Brain pericyte (primary cell): Measurements from ENCODE around the gene C22orf15.
"Not testable (repeated sequence)": the region's sequence is repeated elsewhere in the genome, so short reads cannot be mapped to it uniquely, and the experiment has no call there.

ENCODE experiments used
- DNase-seq: peaks from one replicate; pipeline ENCODE4 v3.0.0-alpha.2; 2012; ENCODE audit warnings: low read depth, low spot score

C22orf15 gene

DNA sequence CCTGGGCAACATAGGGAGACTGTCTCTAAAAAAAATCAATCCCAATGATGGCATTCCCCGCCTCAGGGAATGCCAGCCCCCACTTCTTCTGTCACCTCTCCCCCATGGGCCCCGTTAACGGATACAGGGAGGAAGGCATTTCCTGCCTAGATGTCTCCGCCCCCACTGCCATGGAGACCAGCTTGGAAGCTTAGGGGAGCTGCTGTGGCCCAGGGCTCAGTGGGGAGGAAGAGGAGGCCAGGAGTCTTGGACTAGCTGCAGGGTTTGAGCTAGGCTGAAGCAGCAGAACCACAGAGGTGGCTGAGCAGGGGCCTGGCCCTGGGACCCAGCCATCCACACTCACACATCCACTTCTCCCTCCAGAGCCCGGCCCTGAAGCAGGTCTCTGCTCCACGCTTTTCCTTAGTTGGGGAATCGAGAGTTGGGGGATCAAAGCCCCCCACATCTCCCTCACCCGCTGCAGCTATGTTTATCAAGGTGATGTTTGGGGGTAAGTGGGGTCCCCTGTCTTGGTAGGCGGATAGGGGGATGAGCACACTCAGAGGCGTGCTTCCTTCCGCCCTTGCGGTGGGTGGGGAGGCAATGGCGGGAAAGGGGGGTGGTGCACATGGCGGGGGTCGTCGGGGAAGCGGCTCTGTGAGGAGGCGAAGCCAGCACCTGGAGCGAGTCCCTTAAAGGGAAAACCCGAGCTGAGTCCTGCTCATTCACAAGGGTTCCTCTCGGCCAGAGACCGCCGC is at the start of gene C22orf15:
TSS of gene C22orf15 (plus strand) at position 149 of the 737 bp plus-strand sequence. CDS start at position 466, 317 bp downstream.
- no peak for DNase-seq

GRCh38 chr22:23713696-23714595 is 48.8 kb upstream of the C22orf15 start:
- DNase-seq = no peak

DNA sequence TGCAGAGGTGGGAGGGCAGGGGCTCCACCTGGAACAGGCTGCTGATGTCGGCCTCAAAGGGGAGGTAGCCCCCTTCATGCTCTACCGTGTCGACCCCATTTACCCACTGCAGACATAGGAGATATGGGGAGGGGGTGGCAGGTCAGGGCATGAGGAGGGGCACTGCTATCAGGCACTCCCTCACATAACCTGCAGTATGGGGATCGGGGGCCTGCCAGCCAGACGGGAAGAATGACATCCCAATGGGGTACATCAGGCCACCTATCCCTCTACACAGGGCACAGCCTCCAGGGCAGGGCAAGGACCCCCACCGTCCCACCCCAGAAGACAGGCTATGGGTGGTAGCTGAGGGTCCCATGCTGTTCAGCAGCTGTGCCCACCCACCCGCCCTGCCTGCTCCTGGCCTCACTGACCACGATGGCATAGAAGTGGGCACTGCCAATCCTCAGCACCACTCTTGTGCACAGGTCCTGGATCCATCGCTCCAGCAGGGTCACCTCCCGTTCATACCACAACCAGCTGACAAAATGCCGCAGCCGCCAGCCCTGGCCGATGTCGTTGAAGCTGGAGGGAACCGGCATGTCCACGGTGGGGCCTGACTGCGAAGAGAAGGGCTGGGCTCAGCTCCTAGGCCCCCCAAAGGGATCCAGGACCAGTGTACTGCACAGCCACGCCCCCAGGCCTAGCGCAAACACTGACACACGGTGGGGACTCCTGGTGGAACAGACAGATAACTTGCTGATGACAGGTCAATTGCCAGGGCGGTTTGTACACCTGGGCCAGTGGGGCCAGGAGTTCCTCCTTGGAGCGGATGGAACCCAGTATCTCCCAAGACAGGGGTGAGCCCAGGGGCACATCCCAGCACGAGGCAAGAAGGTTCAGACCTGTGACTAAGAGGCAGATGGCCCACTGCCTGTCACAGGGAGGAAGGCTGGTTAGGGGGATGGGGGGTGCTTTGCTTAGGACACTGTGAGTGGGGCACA is 47.9 kb upstream of the C22orf15 start:
- no peak for DNase-seq

- no peak for DNase-seq
Observed at GRCh38 chr22:23715806-23716375, 46.9 kb upstream of the C22orf15 start.

DNA sequence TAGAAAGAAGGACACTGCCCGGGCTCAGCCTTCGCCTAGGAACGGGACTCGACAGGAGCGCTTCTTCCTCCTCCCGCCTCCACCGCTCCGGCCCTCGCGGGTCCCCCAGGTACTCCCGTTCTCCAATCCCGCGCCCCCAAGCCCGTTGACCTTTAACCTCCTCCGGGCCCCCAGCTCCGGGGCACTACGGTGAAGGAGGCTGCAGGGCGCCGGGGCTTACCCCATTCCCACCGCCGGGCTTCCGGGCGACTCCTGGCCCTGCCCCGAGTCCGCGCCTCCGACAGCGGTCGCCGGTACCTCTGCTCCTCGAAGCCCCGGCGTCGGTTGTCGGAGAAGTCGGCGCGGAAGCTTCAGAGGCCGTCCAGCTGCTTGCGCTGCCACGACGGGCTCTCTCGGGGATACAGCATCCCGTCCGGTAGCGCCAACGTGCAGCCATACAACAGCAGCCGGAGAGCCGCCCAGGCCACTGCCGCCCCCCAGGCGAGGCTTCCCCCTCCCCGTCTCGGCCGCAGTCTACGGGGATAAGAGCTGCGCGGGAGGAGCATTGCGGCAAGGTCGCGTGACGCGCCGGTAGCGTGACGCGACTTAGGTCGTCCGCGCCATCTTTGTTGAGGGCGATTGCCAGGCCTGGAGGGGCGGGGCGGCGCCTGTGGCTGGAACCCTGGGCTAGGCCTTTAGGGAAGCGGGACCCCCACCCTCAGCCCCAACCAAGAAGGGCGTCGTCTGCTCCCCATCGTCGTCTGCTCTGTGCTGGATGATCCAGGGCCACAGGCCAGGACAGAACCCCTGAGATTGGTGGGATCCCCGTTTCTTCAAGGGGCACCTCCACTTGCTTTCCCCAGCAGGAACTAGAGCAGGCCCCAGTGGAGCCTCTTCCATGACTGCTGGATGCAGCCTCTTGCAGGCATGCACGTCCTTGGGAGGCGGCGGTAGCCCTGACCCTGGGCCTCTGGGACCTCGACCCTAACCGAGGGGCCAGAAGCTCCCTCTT is 45.7 kb upstream of the C22orf15 start:
- DNase-seq = peak; percentile 63

DNA sequence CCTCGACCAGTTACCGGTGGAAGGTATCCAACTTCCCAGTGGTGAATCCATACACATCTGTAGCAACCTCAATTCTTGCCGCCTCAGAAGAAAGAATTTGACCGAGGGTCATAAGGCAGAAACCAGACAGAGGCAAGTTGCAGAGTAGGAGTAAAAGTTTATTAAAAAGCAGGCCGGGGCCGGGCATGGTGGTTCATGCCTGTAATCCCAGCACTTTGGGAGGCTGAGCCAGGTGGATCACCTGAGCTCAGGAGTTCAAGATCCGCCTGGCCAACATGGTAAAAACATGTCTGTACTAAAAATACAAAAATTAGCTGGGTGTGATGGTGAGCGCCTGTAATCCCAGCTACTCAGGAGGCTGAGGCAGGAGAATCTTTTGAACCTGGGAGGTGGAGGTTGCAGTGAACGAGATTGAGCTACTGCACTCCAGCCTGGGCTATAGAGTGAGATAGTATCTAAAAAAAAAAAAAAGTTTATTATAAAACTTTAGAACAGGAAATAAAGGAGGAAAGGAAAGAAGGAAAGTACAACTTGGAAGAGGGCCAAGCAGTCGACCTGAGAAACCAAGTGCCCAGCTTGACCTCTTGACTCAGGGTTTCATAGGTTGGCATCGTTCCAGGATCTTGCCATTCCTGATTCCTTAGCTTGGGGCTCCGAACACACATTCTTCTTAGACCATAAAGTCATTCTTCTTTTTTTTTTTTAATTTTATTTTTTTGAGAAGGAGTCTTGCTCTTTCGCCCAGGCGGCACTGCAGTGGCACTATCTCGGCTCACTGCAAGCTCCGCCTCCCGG is 44.2 kb upstream of the C22orf15 start:
- no peak for DNase-seq

DNA sequence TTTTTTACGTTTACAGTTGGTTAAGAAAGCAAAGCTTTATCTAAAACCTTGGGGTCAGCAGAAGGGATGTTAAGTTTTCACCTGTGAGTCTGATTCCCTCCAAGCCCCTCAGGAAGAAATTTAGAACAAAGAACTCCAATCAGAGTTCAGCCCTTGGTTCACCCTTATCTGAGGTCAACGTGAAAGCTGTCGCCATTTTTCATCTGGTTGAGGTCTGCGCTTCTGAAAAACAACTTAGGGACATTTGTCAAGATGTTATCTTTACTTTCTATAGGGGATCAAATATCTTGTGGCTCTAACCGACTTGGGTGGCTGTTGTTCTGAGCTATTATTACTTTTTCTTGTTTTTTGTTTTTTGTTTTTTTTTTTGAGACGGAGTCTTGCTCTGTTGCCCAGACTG is 41.9 kb upstream of the C22orf15 start:
- DNase-seq = no peak

- DNase-seq = no peak
Observed at GRCh38 chr22:23722160-23722559, 40.6 kb upstream of the C22orf15 start.

DNA sequence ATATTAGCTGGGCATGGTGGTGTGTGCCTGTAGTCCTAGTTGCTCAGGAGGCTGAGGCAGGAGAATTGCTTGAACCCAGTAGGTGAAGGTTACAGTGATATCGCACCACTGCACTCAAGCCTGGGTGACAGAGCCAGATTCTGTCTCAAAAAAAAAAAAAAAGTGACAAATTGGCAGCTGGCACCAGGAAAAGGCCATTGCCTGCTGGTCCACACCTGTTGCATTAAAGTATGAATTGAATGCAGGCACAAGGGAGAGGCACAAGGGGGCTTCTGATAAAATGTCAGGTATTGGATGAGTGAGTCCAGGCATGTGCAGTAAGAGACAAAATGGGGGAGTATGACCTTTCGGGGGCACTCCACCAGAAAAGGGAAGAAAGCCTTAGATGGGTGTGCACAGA is 40.1 kb upstream of the C22orf15 start:
- no peak for DNase-seq

GRCh38 chr22:23728108-23728507 is 34.7 kb upstream of the C22orf15 start:
- not testable (repeated sequence) for DNase-seq

- DNase-seq = no peak
Observed at GRCh38 chr22:23737696-23738095, 25.1 kb upstream of the C22orf15 start.

DNA sequence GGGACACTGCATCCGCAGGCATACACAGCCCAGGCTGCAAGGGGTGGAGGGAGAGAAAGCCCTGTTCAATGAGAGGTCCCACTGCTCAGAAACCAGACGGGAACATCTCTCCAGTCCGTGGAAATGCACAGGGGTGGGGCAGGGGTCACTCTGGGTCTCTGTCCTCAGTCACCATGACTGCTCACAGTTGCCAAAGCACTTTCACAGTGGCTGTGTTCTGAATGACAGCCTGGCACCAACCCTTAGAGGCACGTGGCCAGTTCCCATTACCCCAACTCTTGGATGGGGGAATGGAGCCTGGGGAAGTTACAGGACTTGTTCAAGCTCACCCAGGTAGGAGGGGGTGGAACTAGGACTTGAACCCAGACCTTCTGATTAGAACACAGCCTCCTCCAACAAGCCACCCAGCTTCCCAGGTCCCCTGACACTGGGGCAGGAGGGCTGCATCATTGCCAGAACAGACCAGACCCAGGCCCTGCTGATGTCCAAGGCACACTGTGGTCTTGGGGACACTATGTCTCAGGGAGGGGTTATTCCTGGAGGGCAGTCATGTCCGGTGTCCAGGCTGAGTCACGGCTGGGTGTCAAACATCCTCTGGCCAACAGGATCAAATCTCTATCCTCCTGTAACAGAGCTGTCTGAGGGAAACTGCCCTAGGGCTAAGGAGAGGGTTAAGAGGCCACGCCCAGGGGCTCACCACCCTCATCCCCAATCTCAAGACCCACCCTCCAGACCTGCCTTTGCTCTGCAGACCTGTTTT is 20.1 kb upstream of the C22orf15 start:
- no peak for DNase-seq

GRCh38 chr22:23743303-23743705 is 19.5 kb upstream of the C22orf15 start:
- DNase-seq = no peak

DNA sequence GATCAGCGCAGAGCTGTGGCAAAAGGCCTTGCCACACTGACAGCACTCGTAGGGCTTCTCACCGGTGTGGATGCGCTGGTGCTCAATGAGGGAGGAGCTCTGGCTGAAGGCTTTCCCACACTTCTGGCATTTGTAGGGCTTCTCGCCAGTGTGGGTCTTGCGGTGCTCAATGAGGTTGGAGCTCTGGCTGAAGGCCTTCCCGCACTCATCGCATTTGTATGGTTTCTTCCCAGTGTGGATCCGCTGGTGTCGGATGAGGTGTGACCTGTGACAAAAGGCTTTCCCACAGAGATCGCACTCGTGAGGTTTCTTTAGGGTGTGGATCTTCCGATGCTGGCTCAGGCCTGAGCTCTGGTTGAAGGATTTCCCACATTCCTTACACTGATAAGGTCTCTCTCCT is 18.8 kb upstream of the C22orf15 start:
- DNase-seq = no peak

DNA sequence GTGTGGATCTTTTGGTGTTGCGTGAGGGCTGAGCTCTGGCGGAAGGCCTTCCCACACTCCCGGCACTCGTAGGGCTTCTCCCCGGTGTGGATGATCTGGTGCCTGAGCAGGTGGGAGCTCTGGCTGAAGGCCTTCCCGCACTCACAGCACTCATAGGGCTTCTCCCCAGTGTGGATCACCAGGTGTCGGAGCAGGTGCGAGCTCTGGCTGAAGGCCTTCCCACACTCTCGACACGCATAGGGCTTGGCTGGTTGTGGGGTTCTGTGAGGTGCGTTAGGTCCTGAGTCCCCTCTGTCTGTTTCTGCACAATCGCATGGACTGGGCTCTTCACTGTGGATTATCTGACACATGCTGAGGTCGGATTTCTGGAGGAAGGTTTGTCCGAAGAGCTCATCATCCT is 18.3 kb upstream of the C22orf15 start:
- DNase-seq = no peak

- DNase-seq = no peak
Observed at GRCh38 chr22:23745791-23746190, 17.0 kb upstream of the C22orf15 start.

DNA sequence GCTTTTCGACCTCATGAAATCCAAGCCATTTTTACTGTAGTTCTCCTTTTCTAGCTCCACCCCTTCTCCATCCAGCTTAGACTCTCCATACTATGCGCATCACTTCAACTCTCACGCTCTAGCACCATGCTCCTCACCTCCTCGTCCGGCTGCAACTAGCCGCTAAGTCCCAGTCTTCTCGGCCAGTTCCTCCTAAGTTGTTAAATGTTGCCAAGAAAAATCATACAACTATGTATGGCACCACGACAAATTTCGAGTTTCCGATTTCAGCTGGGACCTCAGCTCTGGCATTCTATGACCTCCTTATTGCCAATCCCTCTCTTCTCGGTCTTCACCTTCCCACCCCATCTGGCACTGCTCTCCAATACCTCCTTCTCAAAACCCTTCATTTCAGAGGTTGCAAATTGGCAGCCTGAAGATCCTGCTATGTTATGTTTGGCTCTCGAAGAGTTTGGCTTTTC is 12.9 kb upstream of the C22orf15 start:
- DNase-seq = no peak

DNA sequence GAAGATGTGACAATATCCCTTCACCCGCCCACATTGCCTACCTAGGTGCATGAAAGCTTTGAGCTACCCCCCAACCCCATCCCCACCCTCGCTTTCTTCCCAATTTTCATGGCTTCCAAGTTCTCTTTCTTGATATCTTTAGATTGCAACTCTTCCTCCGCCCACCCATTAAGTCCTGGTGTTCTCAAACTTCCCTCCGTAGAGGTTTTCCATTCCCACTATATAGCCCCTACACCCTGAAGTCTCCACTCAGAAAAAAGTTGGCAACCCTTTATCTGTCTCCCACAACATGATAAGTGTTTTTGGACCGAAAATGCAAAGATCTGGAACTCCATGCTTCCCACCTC is 12.4 kb upstream of the C22orf15 start:
- no peak for DNase-seq
